ENCODE data around the gene NTNG1. TPM values are rescaled to one million over a fixed set of nuclear protein-coding genes. Genes with fewer than 3 reads are reported as not detected.
"Not testable (repeated sequence)": the region's sequence is repeated elsewhere in the genome, so short reads cannot be mapped to it uniquely, and the experiment has no call there.

Gene NTNG1
- total RNA-seq: not detected
- total RNA-seq: 0 reads per million in 2 donors

- H3K4me1 Mint-ChIP-seq: peaks cover 16% of the 10 kb centered on the region
- H3K27ac Mint-ChIP-seq: peak within 1 kb of the TSS; percentile 14
- no peaks in the 10 kb centered on the region for H3K9me3 ChIP-seq (ENCODE audit: control insufficient read depth, low read length, poor library complexity, severe bottlenecking)
- DNase-seq (no peak), ATAC-seq (peak; percentile 64)
- peak within 1 kb of the TSS; percentile 90 for H3K4me3 Mint-ChIP-seq
- peaks cover 2% of the 10 kb centered on the region for H3K36me3 Mint-ChIP-seq (ENCODE audit: low read depth)
- H3K27me3 Mint-ChIP-seq: peaks cover 68% of the 10 kb centered on the region
Observed at GRCh38 chr1:107140703-107141490, at the start of gene NTNG1. Gene NTNG1, plus strand, starts transcription at chr1:107141039.

GRCh38 chr1:107091418-107091817, 49.4 kb upstream of the NTNG1 start:
- no peak for ATAC-seq
- Mint-ChIP-seq H3K27me3 (no peaks in the 10 kb centered on the region), H3K36me3 (ENCODE audit: low read depth) (no peaks in the 10 kb centered on the region), H3K4me1 (no peaks in the 10 kb centered on the region), H3K27ac (no peak overlapping the region), H3K4me3 (no peak overlapping the region)
- no peaks in the 10 kb centered on the region for H3K9me3 ChIP-seq (ENCODE audit: control insufficient read depth, low read length, poor library complexity, severe bottlenecking)
- no peak for DNase-seq

- not testable (repeated sequence) for H3K4me1 Mint-ChIP-seq; H3K27me3 Mint-ChIP-seq; H3K36me3 Mint-ChIP-seq (ENCODE audit: low read depth); H3K9me3 ChIP-seq (ENCODE audit: control insufficient read depth, low read length, poor library complexity, severe bottlenecking); H3K4me3 Mint-ChIP-seq; DNase-seq; ATAC-seq; H3K27ac Mint-ChIP-seq
Observed at GRCh38 chr1:107093395-107093794, 47.4 kb upstream of the NTNG1 start.

DNA sequence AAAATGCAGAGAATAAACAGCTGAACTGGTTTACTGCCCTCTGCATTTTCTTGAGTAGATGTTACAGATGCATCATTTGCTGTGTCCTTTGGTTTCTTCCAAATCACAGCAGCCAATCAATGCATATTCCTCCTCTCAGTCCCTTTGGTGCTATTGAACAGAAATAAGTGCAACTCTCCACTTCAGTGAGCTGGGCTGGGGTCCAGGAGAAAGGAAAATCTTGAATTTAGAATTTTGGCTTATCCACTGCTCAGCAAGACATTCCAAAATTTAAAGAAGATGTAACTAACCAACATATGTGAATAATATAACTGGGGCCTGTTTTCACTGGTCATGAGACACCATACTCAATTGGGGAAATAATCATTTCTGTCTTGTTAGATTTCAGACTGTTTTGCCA, 45.2 kb upstream of the NTNG1 start:
- no peak for DNase-seq
- no peak overlapping the region for H3K27ac Mint-ChIP-seq
- H3K4me1 Mint-ChIP-seq: no peaks in the 10 kb centered on the region
- peaks cover 6% of the 10 kb centered on the region for H3K27me3 Mint-ChIP-seq
- ATAC-seq: no peak
- no peaks in the 10 kb centered on the region for H3K9me3 ChIP-seq (ENCODE audit: control insufficient read depth, low read length, poor library complexity, severe bottlenecking)
- no peaks in the 10 kb centered on the region for H3K36me3 Mint-ChIP-seq (ENCODE audit: low read depth)
- no peak overlapping the region for H3K4me3 Mint-ChIP-seq

GRCh38 chr1:107096690-107097089, 44.1 kb upstream of the NTNG1 start:
- H3K9me3 ChIP-seq (ENCODE audit: control insufficient read depth, low read length, poor library complexity, severe bottlenecking): no peaks in the 10 kb centered on the region
- Mint-ChIP-seq H3K4me3 (no peak overlapping the region), H3K4me1 (no peaks in the 10 kb centered on the region), H3K27ac (no peak overlapping the region), H3K36me3 (ENCODE audit: low read depth) (no peaks in the 10 kb centered on the region), H3K27me3 (peaks cover 6% of the 10 kb centered on the region)
- no peak for ATAC-seq
- DNase-seq: no peak

DNA sequence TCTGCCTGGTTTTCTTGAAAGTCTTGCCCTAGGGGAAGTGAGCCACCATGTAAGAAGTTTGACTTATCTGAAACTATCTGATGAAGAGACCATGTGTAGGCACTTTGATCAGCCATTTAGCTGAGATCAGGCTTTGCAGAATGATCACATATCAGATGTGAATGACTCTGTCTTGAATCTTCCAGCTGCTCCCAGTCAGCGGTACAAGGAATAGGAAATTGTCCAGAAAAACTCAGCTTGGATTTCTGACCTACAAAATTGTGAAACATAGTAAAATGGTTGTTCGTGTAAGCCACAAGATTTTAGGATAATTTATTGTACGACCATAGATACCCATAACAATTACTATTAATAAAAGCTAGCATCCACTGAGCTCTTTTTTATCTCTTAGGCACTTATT, 41.9 kb upstream of the NTNG1 start:
- Mint-ChIP-seq H3K4me3 (no peak overlapping the region), H3K27ac (no peak overlapping the region), H3K27me3 (peaks cover 6% of the 10 kb centered on the region), H3K4me1 (no peaks in the 10 kb centered on the region), H3K36me3 (ENCODE audit: low read depth) (no peaks in the 10 kb centered on the region)
- ATAC-seq (no peak), DNase-seq (no peak)
- no peaks in the 10 kb centered on the region for H3K9me3 ChIP-seq (ENCODE audit: control insufficient read depth, low read length, poor library complexity, severe bottlenecking)

GRCh38 chr1:107100331-107100984, 40.4 kb upstream of the NTNG1 start:
- H3K9me3 ChIP-seq (ENCODE audit: control insufficient read depth, low read length, poor library complexity, severe bottlenecking): no peaks in the 10 kb centered on the region
- Mint-ChIP-seq H3K27ac (no peak overlapping the region), H3K4me1 (no peaks in the 10 kb centered on the region), H3K4me3 (no peak overlapping the region), H3K27me3 (peaks cover 11% of the 10 kb centered on the region), H3K36me3 (ENCODE audit: low read depth) (no peaks in the 10 kb centered on the region)
- ATAC-seq (no peak), DNase-seq (no peak)

DNA sequence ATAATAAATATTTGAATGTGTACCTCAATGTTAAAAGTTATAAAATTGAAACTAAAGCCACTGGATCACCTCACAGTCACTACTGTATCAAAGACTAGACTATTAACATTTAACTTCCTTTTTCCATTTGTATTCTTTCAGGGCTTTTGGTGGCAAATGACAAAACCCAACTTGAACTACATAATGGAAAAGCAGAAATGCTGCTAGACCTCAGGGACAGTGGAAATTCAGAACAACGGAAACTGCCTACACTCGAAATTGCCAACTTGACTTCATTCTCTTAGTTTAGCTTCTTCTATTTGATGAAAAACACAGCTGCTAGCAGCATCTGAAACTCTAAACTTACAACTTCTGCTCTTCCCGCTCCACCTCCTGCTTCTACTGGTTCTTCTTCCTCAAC, 34.9 kb upstream of the NTNG1 start:
- H3K4me3 Mint-ChIP-seq: no peak overlapping the region
- no peaks in the 10 kb centered on the region for H3K9me3 ChIP-seq (ENCODE audit: control insufficient read depth, low read length, poor library complexity, severe bottlenecking)
- H3K4me1 Mint-ChIP-seq: no peaks in the 10 kb centered on the region
- ATAC-seq (no peak), DNase-seq (no peak)
- H3K27ac Mint-ChIP-seq: no peak overlapping the region
- H3K27me3 Mint-ChIP-seq: peaks cover 5% of the 10 kb centered on the region
- H3K36me3 Mint-ChIP-seq (ENCODE audit: low read depth): no peaks in the 10 kb centered on the region

GRCh38 chr1:107110326-107110725, 30.5 kb upstream of the NTNG1 start:
- ATAC-seq: no peak
- no peak for DNase-seq
- Mint-ChIP-seq H3K27ac (no peak overlapping the region), H3K36me3 (ENCODE audit: low read depth) (no peaks in the 10 kb centered on the region), H3K27me3 (no peaks in the 10 kb centered on the region), H3K4me1 (no peaks in the 10 kb centered on the region), H3K4me3 (no peak overlapping the region)
- H3K9me3 ChIP-seq (ENCODE audit: control insufficient read depth, low read length, poor library complexity, severe bottlenecking): no peaks in the 10 kb centered on the region

- no peaks in the 10 kb centered on the region for H3K9me3 ChIP-seq (ENCODE audit: control insufficient read depth, low read length, poor library complexity, severe bottlenecking)
- Mint-ChIP-seq H3K4me1 (no peaks in the 10 kb centered on the region), H3K27me3 (peaks cover 16% of the 10 kb centered on the region), H3K4me3 (no peak overlapping the region), H3K27ac (no peak overlapping the region), H3K36me3 (ENCODE audit: low read depth) (no peaks in the 10 kb centered on the region)
- no peak for ATAC-seq
- no peak for DNase-seq
Observed at GRCh38 chr1:107116306-107116790, 24.5 kb upstream of the NTNG1 start.

DNA sequence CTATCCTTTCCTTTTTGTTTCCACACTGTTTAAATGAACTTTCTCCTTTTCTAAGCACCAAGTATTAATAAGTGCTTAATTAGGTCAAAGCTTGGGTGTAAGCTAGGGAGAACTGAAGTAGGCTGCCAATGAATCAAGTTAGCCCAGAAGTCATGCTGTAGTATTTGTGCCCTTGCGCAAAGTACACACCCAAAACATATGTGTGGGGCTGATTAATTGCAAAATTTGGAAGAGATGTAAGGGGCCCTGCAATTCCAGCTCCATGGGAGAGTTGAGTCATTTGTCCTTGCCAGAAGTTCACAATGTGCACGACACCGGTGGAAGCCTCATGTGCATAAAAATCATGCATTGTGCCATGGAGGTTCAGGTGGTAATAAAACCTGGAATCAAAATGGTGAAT, 18.6 kb upstream of the NTNG1 start:
- no peaks in the 10 kb centered on the region for H3K4me1 Mint-ChIP-seq
- no peaks in the 10 kb centered on the region for H3K9me3 ChIP-seq (ENCODE audit: control insufficient read depth, low read length, poor library complexity, severe bottlenecking)
- H3K27ac Mint-ChIP-seq: no peak overlapping the region
- no peak overlapping the region for H3K4me3 Mint-ChIP-seq
- ATAC-seq (no peak), DNase-seq (no peak)
- H3K27me3 Mint-ChIP-seq: peaks cover 14% of the 10 kb centered on the region
- no peaks in the 10 kb centered on the region for H3K36me3 Mint-ChIP-seq (ENCODE audit: low read depth)

- no peak for ATAC-seq
- Mint-ChIP-seq H3K27ac (no peak overlapping the region), H3K36me3 (ENCODE audit: low read depth) (no peaks in the 10 kb centered on the region), H3K27me3 (peaks cover 11% of the 10 kb centered on the region), H3K4me3 (no peak overlapping the region), H3K4me1 (no peaks in the 10 kb centered on the region)
- H3K9me3 ChIP-seq (ENCODE audit: control insufficient read depth, low read length, poor library complexity, severe bottlenecking): no peaks in the 10 kb centered on the region
- DNase-seq: no peak
Observed at GRCh38 chr1:107123741-107124140, 17.1 kb upstream of the NTNG1 start.

GRCh38 chr1:107124694-107125093, 16.1 kb upstream of the NTNG1 start:
- Mint-ChIP-seq H3K4me1 (no peaks in the 10 kb centered on the region), H3K27me3 (peaks cover 11% of the 10 kb centered on the region), H3K27ac (no peak overlapping the region), H3K4me3 (no peak overlapping the region), H3K36me3 (ENCODE audit: low read depth) (no peaks in the 10 kb centered on the region)
- no peaks in the 10 kb centered on the region for H3K9me3 ChIP-seq (ENCODE audit: control insufficient read depth, low read length, poor library complexity, severe bottlenecking)
- ATAC-seq: no peak
- no peak for DNase-seq

- ATAC-seq: no peak
- Mint-ChIP-seq H3K27ac (no peak overlapping the region), H3K4me1 (no peaks in the 10 kb centered on the region), H3K36me3 (ENCODE audit: low read depth) (no peaks in the 10 kb centered on the region), H3K4me3 (no peak overlapping the region), H3K27me3 (peaks cover 17% of the 10 kb centered on the region)
- DNase-seq: no peak
- no peaks in the 10 kb centered on the region for H3K9me3 ChIP-seq (ENCODE audit: control insufficient read depth, low read length, poor library complexity, severe bottlenecking)
Observed at GRCh38 chr1:107132195-107132594, 8.6 kb upstream of the NTNG1 start.
